ENCODE results near the gene RAD54L.
"Not testable (repeated sequence)": the region's sequence is repeated elsewhere in the genome, so short reads cannot be mapped to it uniquely, and the experiment has no call there.

Gene RAD54L

DNA sequence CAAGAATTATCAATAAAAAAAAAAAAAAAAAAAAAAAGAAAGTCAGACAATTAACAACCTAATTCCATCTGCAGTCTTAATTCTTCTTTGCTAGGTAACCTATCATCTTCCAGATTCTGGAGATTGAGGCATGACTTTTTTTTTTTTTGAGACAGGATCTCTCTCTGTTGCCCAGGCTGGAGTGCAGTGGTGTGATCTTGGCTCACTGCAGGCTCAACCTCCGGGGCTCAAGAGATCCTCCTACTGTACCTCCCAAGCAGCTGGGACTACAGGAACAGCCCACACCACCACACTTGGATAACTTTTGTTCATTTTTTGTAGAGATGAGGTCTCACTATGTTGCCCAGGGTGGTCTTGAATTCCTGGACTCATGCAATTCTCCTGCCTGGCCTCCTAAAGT, 4.6 kb upstream of the RAD54L start:
- no peak for DNase-seq

DNA sequence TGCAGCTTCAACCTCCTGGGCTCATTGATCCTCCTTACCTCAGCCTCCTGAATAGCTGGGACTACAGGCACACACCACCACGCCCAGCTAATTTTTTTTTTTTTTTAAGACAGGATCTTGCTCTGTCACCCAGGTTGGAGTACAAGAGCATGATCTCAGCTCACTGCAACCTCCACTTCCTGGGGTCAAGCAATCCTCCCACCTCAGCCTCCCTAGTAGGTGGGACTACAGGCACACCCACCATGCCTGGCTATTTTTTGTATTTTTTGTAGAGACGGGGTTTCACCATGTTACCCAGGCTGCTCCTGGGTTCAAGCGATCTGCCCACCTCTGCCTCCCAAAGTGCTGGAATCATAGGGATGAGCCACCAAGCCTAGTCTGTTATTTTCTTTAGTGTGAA, 3.7 kb upstream of the RAD54L start:
- DNase-seq = not testable (repeated sequence)

DNA sequence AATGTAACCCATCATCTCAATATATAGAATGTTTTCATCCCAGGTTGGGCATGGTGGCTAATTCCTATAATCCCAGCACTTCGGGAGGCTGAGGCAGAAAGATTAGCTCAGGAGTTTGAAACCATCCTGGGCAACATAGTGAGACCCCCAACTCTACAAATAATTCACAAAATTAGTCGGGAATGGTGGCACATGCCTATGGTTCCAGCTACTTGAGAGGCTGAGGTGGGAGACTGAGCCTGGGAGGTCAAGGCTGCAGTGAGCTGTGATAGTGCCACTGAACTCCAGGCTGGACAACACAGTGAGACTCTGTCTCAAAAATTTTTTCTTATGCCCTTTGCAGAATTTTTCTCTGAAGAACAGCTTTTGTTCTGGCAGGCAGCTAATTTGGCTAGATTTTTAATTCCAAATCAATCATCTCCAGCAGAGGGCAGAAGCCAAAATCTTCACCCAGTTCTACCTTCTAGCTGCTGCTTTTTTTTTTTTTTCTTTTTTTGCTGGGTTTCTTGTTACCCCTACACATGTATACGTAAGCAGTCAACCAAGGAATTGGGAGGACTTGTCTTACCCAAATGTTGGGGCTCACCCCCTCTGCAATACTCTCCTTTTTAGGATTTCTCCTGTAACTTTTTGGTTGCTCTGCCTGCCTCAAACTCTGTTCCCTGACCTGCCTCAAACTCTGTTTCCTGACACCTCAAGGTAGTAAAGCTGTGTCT, 2.7 kb upstream of the RAD54L start:
- no peak for DNase-seq

DNA sequence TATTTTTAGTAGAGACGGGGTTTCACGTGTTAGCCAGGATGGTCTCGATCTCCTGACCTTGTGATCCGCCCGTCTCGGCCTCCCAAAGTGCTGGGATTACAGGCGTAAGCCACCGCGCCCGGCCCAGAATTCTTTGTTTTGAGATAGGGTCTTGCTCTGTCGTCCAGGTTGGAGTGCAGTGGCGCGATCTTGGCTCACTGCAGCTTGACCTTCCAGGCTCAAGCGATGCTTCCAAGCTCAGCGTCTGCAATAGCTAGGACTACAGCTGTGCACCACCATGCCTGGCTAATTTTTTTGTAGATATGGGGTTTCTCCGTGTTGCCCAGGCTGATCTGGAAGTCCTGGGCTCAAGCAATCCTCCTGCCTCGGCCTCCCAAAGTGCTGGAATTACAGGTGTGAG, 1.4 kb upstream of the RAD54L start:
- DNase-seq = not testable (repeated sequence)

DNA sequence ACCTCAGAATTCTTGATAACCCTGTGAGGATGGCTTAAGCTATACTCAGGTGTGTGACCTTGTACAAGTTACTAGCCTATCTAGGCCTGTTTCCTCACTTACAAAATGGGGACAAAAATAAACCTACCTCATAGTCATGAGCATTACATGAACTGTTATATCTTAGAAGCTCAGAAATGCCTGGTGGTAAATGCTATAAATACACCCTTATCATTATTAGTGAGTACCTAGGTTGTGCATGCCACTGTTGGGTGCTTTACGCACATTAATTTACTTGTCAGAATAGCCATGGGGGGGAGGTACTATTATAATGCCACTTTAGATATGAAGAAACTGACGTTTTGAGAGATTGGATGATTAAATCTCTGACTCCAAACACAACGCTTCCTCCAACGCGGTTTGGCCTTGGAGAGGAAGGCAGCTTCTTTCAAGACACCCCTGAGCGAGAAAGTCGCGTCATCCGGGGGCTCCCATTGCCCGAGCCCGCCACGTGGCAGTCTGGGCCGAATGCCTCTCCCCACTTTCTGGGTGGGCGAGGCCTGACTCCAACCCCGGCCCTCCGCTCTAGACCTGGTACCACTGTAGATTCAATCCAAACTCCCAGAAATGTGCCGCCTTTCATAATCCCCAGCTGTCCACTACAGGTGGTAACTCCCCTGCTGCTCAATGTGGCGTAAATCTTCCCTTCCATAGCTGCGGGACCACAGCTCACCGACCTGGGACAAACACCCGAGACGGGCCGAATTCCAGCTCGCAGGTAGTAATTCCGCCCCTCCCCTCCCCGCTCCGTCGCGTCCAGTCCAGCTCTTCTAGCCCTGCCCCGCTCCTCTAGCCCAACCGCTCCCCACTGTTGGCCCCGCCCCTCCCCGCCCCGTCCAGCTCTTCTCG, 771 bp upstream of the RAD54L start:
- peak; percentile 87 for DNase-seq

DNA sequence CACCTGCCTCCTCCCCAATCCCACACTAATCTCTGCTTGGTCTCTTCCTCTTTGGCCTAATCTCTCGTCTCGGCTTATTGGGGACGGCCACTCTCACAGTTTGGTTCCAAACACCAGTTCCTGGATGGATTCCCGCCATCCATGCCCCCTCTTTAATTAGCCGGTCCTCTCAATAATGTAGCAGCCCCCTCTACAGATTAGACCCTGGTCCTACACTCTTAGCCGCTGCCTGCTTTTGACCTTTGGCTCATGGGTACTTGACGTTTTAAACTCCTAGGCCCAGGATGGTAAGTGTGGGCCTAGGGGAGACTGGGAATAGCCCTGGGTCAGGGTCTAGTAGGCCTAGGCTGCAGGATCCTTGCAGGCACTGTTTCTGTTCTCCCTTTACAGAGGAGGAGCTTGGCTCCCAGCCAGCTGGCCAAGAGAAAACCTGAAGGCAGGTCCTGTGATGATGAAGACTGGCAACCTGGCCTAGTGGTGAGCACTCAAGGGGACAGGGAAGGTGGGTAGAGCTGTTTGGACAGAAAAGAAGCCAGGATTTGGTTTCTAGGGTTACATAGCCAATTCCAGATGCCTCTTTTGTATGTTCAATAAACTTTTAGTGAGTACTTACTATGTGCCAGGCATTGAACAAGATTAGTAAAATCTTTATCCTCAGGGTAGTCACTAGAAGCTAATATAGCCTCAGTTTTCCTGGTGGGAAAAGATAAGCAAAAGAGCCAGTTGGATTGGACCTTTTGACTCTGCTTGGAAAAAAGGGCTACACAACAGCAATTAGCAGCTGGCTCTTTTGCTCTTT, 758 bp downstream of the RAD54L start:
- DNase-seq = no peak

DNA sequence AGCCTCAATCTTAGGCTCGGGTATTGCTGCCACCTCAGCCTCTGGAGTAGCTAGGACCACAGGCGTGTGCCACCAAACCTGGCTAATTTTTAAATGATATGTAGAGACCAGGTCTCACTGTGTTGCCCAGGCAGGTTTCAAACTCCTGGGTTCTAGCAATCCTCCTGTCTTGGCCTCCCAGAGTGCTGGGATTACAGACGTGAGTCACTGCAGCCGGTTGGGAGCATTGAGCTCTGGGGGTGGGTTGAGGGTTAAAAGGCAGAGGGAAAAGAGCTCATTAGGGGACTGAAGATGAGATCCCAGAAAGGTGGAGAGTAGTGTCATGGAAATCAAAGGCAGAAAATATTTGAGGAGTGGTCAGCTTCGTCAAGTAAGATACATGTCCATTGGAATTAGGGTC, 7.1 kb downstream of the RAD54L start:
- DNase-seq = no peak

DNA sequence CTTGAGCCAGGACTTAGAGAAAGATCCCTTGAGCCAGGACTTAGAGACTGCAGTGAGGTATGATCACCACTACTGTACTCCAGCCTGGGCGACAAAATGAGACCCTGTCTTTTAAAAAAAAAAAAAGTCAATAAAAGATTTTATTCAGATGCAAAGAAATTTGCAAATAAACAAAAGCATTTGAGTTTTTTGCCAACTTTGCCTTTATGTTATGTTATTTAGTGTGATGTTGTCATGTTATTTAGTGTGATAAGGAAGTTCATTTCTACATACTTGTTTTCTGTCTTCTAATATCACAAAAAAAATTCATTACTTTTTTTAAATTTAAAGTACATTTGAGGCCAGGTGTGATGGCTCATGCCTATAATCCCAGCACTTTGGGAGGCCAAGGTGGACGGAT, 9.0 kb downstream of the RAD54L start:
- DNase-seq = no peak

DNA sequence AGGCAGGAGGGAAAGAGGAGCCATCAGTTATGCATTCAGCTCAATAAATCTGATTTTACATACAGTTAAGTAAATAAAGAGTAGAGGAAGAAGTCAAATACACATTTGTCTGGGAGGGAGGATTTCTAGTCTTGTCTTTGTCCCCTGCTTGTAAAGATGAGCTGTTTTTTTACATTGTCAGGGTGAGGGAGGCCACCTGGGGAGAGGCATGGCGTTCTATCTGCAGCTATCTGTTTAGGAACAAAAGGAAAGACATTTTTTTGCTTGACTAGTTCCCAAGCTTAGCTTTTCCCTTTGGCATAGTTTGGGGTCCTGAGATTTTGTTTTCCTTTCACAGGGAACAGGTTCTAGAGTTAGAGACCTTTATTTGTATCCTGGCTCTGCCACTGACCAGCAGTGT, 14.9 kb downstream of the RAD54L start:
- DNase-seq = no peak

DNA sequence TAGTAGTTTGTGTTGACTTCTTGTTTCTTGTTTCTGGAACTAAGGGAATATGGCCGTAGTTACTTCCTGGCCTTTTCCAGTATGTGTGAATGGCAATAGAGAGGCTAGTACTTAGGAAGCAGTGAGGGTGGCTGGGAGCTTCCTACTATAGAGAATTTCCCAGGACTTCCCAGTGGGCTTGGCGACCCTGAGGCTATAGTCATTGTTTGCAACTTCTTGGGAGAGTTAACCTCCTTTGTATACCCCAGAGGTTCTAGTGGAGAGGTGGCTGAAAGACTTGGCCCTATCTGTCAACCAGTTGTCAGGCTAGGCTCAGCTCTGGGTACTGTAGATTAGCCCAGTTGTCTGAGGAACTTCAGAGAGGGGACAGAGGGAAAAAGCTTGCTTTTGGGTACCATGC, 15.6 kb downstream of the RAD54L start:
- no peak for DNase-seq

DNA sequence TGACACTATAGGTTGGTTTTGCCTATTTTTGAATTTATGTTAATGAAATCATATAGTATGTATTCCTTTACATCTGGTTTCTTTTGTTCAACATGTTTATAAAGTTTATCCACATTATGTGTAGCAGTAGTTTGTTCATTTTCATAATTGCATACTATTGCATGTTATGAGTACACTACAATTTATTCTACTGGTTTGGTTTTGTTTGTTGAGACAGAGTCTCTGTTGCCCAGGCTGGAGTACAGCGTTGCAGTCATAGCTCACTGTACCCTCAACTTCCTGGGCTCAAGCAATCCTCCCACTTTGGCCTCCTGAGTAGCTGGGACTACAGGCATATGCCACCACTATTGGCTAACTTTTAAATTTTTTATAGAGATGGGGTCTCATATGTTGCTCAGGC, 21.0 kb downstream of the RAD54L start:
- no peak for DNase-seq

DNA sequence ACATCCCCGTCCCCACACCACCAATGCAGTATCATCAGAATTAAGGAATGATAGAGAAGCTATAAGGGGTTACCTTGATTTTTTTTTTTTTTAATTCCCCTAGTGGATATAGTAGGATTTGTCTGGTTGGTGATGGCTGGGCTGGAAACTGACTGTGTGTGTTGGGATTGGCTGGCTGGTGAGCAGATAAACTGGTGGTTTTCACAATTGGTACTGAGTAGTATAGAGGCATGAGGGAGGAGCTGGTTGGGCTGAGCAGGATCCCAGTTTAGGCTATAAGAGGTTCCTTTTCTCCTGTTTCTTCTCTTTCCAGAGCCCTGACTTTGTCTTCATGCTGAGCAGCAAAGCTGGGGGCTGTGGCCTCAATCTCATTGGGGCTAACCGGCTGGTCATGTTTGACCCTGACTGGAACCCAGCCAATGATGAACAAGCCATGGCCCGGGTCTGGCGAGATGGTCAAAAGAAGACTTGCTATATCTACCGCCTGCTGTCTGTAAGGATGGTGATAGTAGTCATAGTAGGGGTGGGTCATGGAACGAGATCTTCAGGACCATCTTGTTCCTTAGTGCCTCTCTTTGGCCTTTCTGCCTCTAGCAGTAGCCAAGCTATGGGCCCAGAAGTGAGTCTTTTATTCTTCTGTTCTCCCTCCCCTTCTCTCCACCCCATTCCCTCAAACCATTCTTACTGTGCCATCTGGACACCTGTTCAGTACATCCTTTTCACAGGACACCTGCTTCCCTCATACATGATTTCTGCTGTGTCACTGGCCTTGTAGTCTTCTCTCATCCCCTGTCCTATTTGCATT, 26.9 kb downstream of the RAD54L start:
- no peak for DNase-seq

DNA sequence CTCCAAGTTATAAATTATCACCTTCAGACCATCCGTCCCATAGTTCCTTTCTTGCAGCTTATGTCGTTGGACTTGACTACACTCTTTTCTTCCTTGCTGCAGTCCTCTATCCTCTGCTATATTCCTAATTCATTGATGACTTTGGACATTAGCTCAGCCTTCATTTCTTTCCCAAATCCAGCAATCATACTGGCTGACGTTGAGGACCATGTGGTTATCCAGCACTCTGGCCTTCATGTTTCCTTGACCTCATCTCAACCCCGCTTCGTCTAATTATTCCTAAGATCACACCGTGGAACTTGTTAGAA, 27.4 kb downstream of the RAD54L start:
- no peak for DNase-seq

DNA sequence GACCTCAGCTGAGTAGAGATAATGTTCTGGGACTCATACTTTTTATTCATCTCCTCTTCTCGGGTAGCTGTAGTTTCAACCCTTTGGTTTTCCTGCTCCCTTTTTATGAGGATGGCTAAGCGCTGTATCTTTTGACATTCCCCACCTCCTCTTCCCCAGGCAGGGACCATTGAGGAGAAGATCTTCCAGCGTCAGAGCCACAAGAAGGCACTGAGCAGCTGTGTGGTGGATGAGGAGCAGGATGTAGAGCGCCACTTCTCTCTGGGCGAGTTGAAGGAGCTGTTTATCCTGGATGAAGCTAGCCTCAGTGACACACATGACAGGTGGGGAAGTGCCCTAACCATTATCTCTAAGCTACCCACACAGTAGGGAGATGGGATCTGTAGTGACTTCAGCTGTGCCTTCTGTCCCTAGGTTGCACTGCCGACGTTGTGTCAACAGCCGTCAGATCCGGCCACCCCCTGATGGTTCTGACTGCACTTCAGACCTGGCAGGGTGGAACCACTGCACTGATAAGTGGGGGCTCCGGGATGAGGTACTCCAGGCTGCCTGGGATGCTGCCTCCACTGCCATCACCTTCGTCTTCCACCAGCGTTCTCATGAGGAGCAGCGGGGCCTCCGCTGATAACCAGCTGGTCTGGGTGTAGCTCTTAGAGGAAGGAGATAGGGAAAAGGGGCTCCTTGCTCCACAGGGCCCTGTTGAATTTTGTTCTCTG, 30.3 kb downstream of the RAD54L start:
- DNase-seq = no peak

DNA sequence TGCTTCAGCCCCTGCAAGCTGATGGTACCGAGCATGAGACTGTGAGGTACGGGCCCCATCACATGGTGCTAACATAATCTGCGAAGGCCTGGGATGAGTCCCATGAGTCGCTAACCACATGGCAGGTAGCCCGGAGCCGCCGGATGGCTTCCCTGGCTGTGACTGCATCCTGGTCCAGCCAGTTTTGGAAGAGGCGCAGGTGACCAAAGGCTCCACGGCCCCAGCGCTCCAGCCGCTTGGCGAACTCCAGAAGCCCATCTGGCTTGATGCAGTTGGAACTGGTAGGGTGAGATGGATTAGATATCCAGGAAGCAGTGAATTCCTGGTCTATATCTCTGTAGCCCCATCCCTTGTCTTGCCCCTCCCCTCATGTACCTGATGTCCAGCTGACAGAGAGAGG, 31.2 kb downstream of the RAD54L start:
- DNase-seq = no peak

DNA sequence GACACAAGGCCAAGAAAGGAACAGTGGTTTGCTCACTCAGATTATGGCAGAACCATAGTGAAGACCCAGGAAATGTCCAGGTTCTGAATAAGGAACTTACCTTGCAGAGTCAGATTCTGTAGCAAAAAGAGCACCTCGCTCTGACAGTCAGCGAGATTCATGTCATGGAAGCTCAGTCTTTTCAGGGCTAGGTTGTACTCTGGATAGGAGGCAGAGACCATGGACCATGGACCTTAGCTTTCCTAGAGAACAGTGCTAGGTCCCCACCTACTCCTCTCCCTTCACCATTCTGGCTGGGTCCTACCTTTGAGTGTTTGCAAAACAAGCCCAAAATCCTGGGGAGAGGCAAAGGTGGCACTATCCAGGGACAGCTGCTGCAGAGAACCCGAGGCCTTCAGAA, 32.5 kb downstream of the RAD54L start:
- DNase-seq = no peak

DNA sequence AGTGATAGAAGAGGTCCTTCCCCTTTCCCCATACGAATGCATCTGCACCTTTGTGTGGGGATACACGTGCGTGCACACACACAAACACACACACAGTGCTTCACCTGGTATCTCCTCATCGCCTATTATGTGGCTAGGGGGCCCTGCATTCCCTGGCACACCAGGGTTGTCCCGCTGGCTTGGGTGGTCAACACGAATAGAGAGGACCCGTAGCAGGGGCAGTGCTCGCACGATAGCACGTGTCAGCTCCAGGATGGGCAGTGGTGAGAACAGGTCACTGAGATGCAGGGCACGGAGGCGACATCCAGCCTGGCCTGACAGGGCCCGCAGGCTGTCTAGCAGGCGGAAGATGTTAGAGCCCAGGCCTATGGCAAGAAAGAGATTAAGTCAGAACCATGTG, 33.5 kb downstream of the RAD54L start:
- no peak for DNase-seq

DNA sequence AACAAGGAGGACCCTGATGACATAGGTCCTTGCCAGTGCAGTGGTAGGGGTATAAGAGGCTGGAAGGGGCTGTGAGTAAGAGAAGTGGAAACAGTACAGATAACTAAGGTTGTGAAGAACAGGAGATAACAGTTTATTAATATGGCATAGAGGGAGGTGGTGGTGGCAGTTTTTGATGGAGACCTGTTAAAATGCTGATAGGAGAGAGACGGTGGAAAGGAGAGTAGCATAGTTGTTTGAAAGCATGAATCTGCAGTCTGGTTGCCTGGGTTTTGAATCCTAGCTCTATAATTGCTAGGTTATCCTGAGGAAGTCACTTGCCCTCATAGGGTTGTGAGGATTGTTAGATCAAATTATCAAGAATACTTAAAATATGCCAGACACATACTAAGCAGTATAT, 36.5 kb downstream of the RAD54L start:
- no peak for DNase-seq

DNA sequence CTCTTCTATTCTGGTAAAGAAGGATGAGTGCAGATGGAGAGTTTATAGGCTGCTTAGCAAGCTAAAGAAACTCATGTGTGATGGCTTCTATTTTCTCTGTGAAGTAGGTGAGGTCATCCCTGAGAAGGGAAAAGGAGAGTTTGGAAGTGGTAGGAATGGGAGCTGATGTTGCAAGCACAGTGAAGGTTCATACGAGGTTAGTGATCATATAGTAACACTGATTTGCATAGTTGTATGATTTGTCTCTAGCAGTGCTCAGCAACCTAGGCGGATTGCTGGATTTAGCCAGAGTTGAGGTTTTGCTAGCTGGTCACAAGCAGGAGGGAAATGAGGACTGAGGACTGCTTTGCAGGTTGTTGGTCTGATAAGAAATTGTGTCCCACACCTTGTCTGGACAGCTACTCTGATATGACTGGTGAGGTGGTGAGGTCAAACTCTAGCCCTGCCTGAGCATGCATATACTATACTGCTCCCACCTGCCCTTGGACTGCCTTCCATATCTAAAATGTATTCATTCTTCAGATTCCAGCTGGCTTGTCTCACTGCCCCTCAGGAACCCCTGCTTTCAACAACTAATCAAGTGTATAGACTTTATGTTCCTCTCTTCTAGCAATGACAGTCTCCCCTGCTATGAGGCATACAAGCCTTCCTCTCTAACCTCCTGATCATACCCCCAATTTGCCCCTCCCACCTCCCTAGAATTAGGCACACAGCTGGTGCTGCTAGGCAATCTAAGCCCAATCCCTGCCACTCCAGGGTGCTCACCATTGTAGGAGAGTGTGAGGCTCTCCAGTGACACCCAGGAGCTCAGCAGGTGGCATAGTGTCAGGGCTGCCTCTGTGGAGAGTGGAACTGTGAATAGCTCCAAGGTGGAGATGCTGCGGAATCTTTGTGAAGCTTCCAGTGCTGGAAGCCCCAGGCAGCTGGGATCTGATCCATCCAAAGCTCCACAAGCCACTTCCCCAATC, 37.3 kb downstream of the RAD54L start:
- no peak for DNase-seq

DNA sequence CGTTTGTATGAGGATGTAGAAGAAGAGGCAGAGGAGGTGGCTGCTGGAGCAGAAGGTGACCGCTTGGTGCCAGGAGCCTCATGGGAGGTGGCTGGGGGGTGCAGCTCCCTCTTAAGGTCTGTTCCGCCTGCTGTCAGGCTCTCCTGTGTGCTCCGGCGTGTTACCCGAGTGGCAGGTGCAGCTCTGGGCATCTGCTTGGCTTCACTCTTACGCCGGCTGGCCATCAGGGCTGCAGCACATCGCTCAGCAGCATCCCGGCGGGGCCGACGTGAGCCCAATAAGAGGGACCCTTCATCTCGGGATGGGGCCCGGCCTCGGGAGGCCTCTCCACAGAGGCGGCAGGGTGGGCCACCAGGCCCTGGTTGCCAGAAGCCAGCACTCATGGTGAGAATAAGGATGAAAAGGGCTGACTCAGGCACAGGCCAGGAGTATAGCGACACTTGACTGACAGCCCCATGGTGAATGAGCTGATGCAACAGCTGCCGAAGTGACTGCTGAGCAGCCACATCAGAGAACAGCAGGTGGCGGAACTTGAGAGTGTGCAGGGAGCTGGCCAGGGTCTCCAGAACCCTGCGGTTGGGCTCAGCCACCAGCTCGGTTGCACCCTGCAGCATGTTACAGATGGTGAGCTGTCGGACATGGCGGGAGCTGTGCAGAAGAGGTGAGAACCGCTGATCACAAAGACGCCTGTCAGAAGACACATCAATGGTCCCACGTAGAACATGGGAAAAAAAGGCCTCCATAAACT, 38.3 kb downstream of the RAD54L start:
- no peak for DNase-seq

All from NCI-H1436 treated with DMSO at 0.1 percent for 48 hours (cell line).